HG03571 (cell line): ENCODE results near the gene SLC7A5.
A peak's percentile ranks its signal among the peaks of the same experiment; 100 is the strongest.
"Not testable (repeated sequence)": the region's sequence is repeated elsewhere in the genome, so short reads cannot be mapped to it uniquely, and the experiment has no call there.

Experiments used
- ATAC-seq: cut with Tn5 transposase; IDR thresholded peaks from one replicate; pipeline ENCODE4 v1.9.1; 2021; ENCODE audit not compliant: unreplicated experiment

The SLC7A5 gene

DNA sequence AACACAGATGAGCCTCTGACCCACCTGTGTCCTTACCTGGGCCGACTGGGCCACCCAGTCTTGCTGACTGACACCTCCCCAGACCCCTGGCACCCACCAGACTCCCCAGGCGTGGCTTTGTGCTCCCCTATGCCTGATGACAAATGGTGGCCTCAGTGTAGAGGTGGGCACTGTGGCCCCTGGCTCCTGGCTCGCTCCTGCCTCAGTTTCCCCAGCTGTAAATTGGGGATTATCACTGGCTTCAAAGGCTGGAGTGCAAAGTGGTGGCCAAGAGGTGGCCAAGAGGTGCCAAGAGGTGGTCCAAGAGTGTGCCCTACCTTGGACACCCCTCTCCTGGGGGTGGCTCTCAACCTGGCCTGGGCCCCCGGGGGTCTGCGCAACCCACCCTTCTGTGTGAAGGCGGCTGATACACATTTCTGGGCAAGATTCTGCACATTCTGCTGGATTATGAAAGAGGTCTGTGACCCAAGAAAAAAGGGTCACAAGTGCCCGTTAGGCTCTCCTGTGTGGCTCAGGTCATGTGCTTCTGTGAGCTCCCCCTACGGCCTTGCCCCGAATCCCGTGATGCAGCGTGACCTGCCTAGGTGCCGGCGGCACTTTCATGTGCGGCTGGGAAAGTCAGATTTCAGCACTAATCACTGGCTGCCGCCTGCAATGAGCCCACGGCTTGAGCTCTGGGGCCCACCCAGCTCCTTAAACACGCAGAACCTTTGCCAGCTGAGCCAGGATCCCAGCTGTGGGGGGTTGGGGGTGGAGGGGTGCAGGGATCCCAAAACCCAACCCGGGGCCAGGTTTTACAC, 7.8 kb downstream of the SLC7A5 start:
- not testable (repeated sequence) for ATAC-seq

- ATAC-seq: no peak
These were observed 8.6 kb downstream of the SLC7A5 start for GRCh38 chr16:87860553-87861299.

DNA sequence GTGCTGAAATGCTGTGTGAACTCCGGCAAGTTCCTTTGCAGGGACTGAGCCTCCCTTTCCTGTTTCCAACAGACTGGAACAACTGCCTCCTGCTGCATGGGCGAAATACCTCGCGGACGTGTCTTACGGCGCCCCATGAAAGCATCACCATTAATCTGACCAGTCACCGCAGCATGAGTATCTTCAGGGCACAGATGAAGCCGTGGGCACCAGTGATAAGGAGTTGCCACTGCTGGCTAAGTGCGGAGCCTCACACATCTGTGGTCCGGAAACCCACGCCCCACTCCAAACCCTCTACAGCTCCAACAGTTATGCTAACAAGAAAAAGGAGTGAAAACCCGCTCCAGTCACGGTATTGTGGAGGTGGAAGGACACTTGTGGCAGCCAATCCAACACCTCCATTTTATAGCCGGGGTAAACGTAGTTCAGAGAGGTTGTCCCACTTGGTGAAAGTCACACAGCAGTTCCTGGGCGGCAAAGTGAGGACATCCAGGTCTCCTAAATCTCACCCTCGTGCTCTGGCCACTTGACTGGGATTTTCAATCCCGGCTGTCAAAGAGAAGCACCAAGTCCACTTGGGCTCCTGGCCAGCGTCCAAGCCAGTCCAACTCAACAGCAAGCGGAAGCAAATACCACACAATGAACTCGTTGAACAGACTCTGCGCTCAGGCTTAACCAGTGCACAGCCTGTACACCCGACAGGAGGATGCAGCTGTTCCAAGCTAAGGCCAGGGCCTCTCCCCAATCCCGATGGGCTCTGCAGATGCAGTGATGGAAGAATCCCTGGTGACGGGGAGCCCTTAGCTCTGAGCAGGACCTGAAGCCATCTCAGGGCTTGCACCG, 10.9 kb downstream of the SLC7A5 start:
- ATAC-seq: not testable (repeated sequence)

DNA sequence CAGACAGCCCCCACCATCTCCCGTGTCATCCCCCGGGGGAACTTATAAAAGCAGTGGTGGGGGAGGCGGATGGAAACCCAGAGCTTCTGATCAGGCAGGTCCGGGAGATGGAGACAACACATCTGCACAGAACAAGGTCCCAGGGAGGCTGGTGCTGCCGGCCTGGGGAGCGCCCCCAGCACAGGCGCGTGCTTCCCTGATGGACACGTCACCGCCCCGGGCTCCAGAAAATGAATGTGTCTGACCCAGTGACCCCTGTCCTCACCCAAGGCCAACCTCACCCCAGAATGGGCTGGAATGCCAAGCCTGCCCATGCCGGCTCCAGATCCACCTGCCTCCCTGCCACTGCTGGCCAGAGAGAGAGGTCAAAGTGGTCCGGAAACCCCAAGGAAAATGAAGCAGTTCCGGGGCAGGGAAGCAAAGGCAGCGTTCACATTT, 12.5 kb downstream of the SLC7A5 start:
- ATAC-seq: no peak

DNA sequence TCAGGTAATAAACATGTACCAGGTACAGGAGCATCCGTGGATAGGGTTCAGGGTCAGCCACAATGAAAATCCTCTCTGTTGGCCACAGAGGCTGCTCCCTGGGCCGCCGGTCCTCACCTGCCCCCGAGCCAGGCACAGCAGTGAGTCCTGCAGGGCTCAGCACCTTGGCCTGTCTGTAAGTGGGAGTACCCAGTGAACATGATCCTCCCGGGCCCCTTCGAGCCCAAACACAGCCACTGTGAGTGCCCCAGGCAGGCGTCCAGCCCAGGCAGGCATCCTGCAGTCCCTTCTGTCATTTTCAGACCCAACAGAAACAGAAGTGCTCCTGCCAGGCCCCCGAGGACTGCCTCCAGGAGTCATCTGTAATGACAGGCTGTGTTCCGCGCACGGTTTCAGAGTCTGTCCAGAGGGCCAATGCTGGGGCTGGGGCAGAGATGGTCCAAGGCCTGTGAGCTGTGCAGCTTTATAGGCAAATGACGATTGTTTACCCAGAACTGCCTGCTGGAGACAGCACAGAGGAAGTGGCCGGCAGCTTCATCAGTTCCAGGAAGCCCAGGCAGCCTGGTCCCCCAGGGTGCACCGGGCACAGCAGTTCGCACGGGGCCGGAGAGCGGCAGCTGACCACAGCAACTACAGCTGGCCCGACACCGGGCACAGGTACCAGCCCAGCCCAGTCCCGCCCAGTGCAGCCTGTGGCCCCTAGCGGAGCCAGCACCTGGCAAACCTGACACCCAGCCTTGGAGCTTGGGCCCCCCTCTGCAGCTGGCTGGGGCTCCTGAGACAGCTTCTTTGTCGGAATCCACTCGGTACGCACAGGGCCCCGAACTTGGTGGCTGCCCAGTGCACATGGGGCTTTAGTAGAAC, 13.2 kb downstream of the SLC7A5 start:
- ATAC-seq: no peak

DNA sequence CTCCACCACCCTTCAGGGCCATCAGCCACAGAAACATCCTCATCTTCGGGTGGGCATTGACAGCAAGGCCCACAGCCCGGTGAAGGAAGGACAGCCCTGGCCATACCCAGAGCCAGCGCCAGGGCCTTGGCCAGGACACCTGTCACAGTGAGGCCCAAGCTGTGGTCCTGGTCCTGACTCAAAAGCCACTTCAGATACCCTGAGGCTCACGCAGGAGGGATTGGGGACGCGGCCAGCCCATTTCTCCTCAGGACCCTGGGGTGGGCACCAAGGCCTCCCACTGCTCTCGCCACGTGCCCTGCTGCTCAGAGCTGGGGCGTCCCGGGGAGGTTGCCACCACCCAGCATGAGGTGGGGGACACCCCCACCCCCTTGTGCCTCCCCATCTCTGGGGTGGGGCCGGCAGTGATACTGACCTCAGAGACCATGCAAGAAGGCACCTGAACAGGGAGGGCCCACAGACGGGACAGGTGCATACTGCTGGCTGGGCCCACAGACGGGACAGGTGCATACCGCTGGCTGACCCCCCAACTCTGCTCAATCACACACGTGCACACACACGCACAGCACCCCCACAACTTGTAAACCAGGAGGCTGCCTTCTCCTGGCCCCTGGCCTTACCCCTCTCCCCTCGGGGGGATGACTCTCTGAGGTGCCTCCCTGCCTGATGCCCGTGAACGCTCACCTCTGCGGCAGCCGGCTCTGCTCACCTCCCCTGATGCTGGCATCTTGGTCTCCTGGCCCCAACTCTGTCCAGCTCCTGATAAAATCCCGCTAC, 14.2 kb downstream of the SLC7A5 start:
- no peak for ATAC-seq

DNA sequence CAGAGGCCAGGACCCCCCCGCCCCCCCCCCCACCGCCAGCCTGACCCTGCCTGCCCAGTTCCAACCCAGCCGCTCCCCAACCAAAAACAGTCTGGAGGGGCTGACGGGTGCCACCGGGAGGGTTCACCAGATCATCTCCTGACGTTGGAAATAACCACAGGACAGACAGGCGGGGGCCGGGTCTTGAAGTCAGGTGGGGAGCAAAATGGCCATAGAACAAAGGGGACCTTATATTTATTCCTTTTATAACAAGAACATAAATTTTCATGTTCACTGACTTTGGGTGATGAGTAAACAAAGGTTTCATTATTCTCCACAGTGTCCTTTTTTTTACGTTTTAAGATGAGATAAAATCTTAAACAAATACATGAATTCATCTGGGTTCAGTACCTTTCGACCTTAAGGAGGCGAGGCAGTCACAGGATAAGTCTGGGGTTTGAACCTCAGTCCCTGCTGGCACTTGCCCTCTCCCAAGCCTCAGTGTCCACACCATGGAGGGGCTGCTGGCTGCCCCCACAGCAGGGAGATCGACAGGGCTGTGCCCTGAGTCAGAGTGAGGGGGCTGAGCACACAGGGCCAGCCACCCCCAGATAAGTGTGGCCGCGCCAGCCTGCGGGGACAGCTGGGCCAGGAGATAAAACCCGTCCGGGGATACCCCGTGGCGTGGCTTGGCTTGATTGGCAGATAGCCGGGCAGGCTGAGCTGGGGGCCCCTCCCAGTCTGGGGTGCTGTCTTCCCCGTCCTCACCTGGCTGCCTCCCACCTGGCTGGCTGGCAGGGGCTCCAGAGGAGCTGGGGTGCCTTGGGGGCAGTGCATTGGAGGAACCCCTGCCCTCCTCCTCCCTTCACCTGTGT, 15.0 kb downstream of the SLC7A5 start:
- ATAC-seq: no peak

DNA sequence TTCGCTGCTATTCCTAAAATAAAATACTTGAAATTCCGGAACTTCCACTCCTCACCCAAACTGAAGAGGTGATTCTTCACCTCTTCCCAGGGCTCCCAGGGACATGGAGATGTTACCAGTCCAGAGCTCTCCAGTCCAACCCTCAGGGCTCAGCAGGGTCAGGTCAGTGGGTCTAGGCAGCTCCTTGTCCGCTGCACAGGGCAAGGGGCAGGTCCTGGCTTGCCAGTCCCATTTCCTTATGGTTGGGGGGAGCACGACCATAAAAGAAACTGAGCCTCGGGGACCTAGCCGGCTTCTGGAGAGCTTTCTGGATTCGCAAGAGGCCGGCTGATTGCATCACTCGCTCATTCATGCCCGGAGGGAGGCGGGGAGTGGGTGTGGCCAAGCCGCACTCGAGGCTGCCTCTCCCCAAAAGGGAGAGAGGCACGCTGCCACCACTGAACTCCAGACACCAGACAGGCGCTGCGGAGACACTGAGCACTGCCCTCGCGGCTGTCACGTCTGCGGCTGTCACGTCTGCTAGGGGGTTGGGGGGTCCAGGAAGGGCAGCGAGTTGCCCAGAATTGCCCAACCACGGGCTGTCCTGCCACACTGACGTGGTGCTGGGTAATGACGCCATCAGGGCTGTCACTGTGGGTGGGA, 15.8 kb downstream of the SLC7A5 start:
- ATAC-seq: peak; percentile 59

DNA sequence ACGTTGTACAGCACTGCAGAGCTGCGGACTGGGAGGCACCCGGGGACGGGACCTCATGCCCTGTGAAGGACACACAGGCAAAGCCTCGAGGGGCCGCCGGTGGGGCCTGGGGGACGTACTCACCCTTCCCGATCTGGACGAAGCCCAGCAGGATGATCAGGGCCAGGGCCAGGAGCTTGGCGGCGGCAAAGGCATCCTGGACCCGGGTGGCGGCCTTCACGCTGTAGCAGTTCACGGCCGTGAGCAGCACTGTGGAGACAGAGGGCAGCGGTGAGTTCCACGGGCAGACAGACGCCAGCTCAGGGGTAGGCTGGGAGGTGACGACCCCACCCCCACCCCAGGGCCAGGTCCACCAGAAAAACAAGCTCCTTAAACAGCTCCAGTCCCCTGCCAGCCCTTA, 17.7 kb downstream of the SLC7A5 start:
- no peak for ATAC-seq

- no peak for ATAC-seq
These were observed 18.1 kb downstream of the SLC7A5 start for GRCh38 chr16:87851141-87851587.

DNA sequence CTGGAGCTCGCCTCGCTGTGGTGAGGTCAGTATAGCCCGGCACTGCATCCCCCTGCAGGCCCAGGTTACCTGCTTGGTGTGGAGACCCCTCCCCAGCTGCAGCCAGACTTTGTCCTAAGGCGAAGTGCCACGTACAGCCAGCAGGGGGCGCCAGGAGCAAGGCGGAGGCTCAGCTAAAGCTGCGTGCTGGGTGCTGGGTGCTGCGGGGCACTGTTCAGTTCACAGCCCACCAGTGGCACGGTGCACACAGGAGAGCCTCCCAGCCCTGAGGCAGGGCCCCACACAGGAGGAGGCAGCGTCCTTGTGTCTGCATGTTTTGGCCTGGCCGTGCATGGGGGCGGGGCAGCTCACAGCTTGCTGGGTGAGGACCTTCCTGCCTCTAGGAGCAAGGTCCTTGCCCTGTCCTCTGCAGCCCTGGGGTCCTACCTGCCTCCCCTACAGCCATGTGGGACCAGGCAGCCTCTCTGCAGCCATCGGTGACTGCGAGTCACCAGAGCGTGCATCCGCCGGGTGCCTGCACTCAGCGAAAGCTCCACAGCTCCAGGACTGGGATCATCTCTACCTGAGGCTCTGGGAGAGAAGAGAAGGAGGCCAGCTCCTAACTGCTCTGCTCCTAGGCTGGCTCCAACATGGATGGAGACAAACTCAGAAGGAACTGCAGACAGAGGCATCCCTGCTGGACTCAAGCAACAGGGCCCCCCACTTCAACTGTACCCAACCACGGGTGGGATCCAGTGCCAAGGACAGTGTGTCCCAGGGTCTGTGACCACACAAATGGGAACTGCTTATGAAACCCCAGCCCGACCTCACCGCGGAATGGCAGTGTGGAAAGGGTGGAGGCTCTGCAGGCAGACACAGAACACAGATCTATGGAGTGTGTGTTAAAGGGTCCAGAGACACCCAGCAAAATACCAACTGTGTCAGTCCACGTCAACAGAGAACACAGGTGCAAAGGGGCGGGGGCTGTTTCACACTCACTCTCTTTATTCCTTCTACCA, 19.0 kb downstream of the SLC7A5 start:
- ATAC-seq: no peak

GRCh38 chr16:87849419-87850008, 19.8 kb downstream of the SLC7A5 start:
- ATAC-seq: no peak

GRCh38 chr16:87848676-87849345, 20.5 kb downstream of the SLC7A5 start:
- ATAC-seq: no peak

- ATAC-seq: no peak
These were observed 21.3 kb downstream of the SLC7A5 start for GRCh38 chr16:87847785-87848675.

- ATAC-seq: no peak
These were observed 21.9 kb downstream of the SLC7A5 start for GRCh38 chr16:87847467-87847784.
